HG02798 (cell line): Measurements from ENCODE around the gene MYOZ2.

ENCODE experiments used
- ATAC-seq: cut with Tn5 transposase; IDR thresholded peaks from one replicate; pipeline ENCODE4 v1.9.1; 2021; ENCODE audit warnings: mild to moderate bottlenecking; ENCODE audit not compliant: unreplicated experiment, poor library complexity

MYOZ2 gene

GRCh38 chr4:119135721-119136121 lies at the start of gene MYOZ2:
TSS of gene MYOZ2 (plus strand) at chr4:119135832. CDS start at chr4:119136526, 694 bp downstream.
- ATAC-seq: no peak

GRCh38 chr4:119087121-119087520 lies 48.5 kb upstream of the MYOZ2 start:
- ATAC-seq: no peak

- no peak for ATAC-seq
Measured at GRCh38 chr4:119087656-119088055, 48.0 kb upstream of the MYOZ2 start.

- ATAC-seq: no peak
Measured at GRCh38 chr4:119093042-119093827, 42.4 kb upstream of the MYOZ2 start.

GRCh38 chr4:119097282-119097900 lies 38.2 kb upstream of the MYOZ2 start:
- no peak for ATAC-seq

- no peak for ATAC-seq
Measured at GRCh38 chr4:119098306-119098705, 37.3 kb upstream of the MYOZ2 start.

- ATAC-seq: no peak
Measured at GRCh38 chr4:119099227-119099810, 36.3 kb upstream of the MYOZ2 start.

GRCh38 chr4:119100655-119101054 lies 35.0 kb upstream of the MYOZ2 start:
- ATAC-seq: no peak

- ATAC-seq: no peak
Measured at GRCh38 chr4:119103263-119103662, 32.4 kb upstream of the MYOZ2 start.

- ATAC-seq: no peak
Measured at GRCh38 chr4:119104644-119105273, 30.9 kb upstream of the MYOZ2 start.

GRCh38 chr4:119105605-119106004 lies 30.0 kb upstream of the MYOZ2 start:
- no peak for ATAC-seq

GRCh38 chr4:119106036-119107000 lies 29.3 kb upstream of the MYOZ2 start:
- ATAC-seq: no peak

GRCh38 chr4:119110121-119110520 lies 25.5 kb upstream of the MYOZ2 start:
- ATAC-seq: no peak

GRCh38 chr4:119111296-119111695 lies 24.3 kb upstream of the MYOZ2 start:
- ATAC-seq: no peak

- no peak for ATAC-seq
Measured at GRCh38 chr4:119113033-119113655, 22.5 kb upstream of the MYOZ2 start.

- ATAC-seq: no peak
Measured at GRCh38 chr4:119116021-119116420, 19.6 kb upstream of the MYOZ2 start.

GRCh38 chr4:119116925-119117900 lies 18.4 kb upstream of the MYOZ2 start:
- ATAC-seq: no peak

GRCh38 chr4:119118397-119118796 lies 17.2 kb upstream of the MYOZ2 start:
- ATAC-seq: no peak
